HuH-7 (cell line): ENCODE measurements around the gene DLST.

Experiments
- DNase-seq: peaks from one replicate; pipeline ENCODE4 v3.0.0; 2011; ENCODE audit warnings: low spot score

Gene DLST

GRCh38 chr14:74860899-74861733 lies 20.6 kb upstream of the DLST start:
- DNase-seq = peak; percentile 72

GRCh38 chr14:74861734-74862090 lies 20.0 kb upstream of the DLST start:
- DNase-seq = no peak

- no peak for DNase-seq
Measured at GRCh38 chr14:74863274-74863673, 18.4 kb upstream of the DLST start.

GRCh38 chr14:74864198-74864597 lies 17.5 kb upstream of the DLST start:
- no peak for DNase-seq

GRCh38 chr14:74865156-74865555 lies 16.6 kb upstream of the DLST start:
- DNase-seq = no peak

GRCh38 chr14:74866708-74867389 lies 14.9 kb upstream of the DLST start:
- no peak for DNase-seq

- DNase-seq = no peak
Measured at GRCh38 chr14:74867673-74868072, 14.0 kb upstream of the DLST start.

GRCh38 chr14:74868739-74869138 lies 13.0 kb upstream of the DLST start:
- DNase-seq = no peak

GRCh38 chr14:74871819-74872218 lies 9.9 kb upstream of the DLST start:
- DNase-seq = no peak

- no peak for DNase-seq
Measured at GRCh38 chr14:74875204-74875603, 6.5 kb upstream of the DLST start.

- DNase-seq = no peak
Measured at GRCh38 chr14:74875941-74876913, 5.5 kb upstream of the DLST start, which contains the start of gene PROX2. PROX2 (minus strand) TSS chr14:74876145; CDS start chr14:74863834, 12,311 bp downstream.

- no peak for DNase-seq
Measured at GRCh38 chr14:74879427-74880182, 2.1 kb upstream of the DLST start.

- no peak for DNase-seq
Measured at GRCh38 chr14:74882103-74882920, 596 bp downstream of the DLST start.

- DNase-seq = no peak
Measured at GRCh38 chr14:74886001-74886400, 4.3 kb downstream of the DLST start.

GRCh38 chr14:74888164-74889158 lies 6.7 kb downstream of the DLST start:
- DNase-seq = no peak

GRCh38 chr14:74890262-74890661 lies 8.5 kb downstream of the DLST start:
- no peak for DNase-seq

- no peak for DNase-seq
Measured at GRCh38 chr14:74891870-74892269, 10.2 kb downstream of the DLST start.

- DNase-seq = no peak
Measured at GRCh38 chr14:74892745-74893144, 11.0 kb downstream of the DLST start.

GRCh38 chr14:74893614-74894091 lies 11.9 kb downstream of the DLST start:
- no peak for DNase-seq
